ENCODE data around the gene DARS1.

The DARS1 gene

GRCh38 chr2:135952891-135953290 lies 32.5 kb downstream of the DARS1 start:
- H3K4me3 ChIP-seq (ENCODE audit: low read depth, low read length), result no peak overlapping the region
- DNase-seq (ENCODE audit: low read depth), result no peak
- in situ Hi-C loops (cut with HindIII; ENCODE audit: low sequenced_read_pairs), result no loop called here
- TF ChIP-seq CTCF (IDR thresholded peaks at IDR 0.05; ENCODE audit: low read depth, low read length, missing control alignments), result no peak

- H3K4me3 ChIP-seq (ENCODE audit: low read depth, low read length), result no peak overlapping the region
- TF ChIP-seq CTCF (IDR thresholded peaks at IDR 0.05; ENCODE audit: low read depth, low read length, missing control alignments), result no peak
- DNase-seq (ENCODE audit: low read depth), result no peak
- in situ Hi-C loops (cut with HindIII; ENCODE audit: low sequenced_read_pairs), result no loop called here
Measured at GRCh38 chr2:135951041-135951583, 34.3 kb downstream of the DARS1 start.

GRCh38 chr2:135949451-135950234 lies 35.8 kb downstream of the DARS1 start:
- DNase-seq (ENCODE audit: low read depth), result no peak
- TF ChIP-seq CTCF (IDR thresholded peaks at IDR 0.05; ENCODE audit: low read depth, low read length, missing control alignments), result no peak
- no peak overlapping the region for H3K4me3 ChIP-seq (ENCODE audit: low read depth, low read length)
- in situ Hi-C loops (cut with HindIII; ENCODE audit: low sequenced_read_pairs), result no loop called here

- in situ Hi-C loops (cut with HindIII; ENCODE audit: low sequenced_read_pairs), result no loop called here
- TF ChIP-seq CTCF (IDR thresholded peaks at IDR 0.05; ENCODE audit: low read depth, low read length, missing control alignments), result no peak
- DNase-seq (ENCODE audit: low read depth), result peak; percentile 64
- H3K4me3 ChIP-seq (ENCODE audit: low read depth, low read length), result no peak overlapping the region
Measured at GRCh38 chr2:135948642-135949355, 36.6 kb downstream of the DARS1 start.

GRCh38 chr2:135948141-135948540 lies 37.3 kb downstream of the DARS1 start:
- in situ Hi-C loops (cut with HindIII; ENCODE audit: low sequenced_read_pairs), result no loop called here
- no peak for DNase-seq (ENCODE audit: low read depth)
- no peak for TF ChIP-seq CTCF (IDR thresholded peaks at IDR 0.05; ENCODE audit: low read depth, low read length, missing control alignments)
- no peak overlapping the region for H3K4me3 ChIP-seq (ENCODE audit: low read depth, low read length)

GRCh38 chr2:135947483-135947882 lies 37.9 kb downstream of the DARS1 start:
- TF ChIP-seq CTCF (IDR thresholded peaks at IDR 0.05; ENCODE audit: low read depth, low read length, missing control alignments), result no peak
- in situ Hi-C loops (cut with HindIII; ENCODE audit: low sequenced_read_pairs), result no loop called here
- H3K4me3 ChIP-seq (ENCODE audit: low read depth, low read length), result no peak overlapping the region
- no peak for DNase-seq (ENCODE audit: low read depth)
